ENCODE data around the gene NTNG2. TPM values are rescaled to one million over a fixed set of nuclear protein-coding genes. Genes with fewer than 3 reads are reported as not detected.
A peak's percentile ranks its signal among the peaks of the same experiment; 100 is the strongest.

The NTNG2 gene
- total RNA-seq, 2 donors from 2014 or later = 0.59 to 1.3 TPM

- no peaks in the 10 kb centered on the region for H3K36me3 ChIP-seq
- intact Hi-C loops (cut with DNase I) = no loop called here
- no peak overlapping the region for H3K27ac ChIP-seq
- H3K27me3 ChIP-seq = peaks cover 56% of the 10 kb centered on the region
- H3K4me1 ChIP-seq = peaks cover 3% of the 10 kb centered on the region
- no peaks in the 10 kb centered on the region for H3K9me3 ChIP-seq
- no peak for TF ChIP-seq CTCF (IDR thresholded peaks at IDR 0.05)
- no peak for DNase-seq
- H3K4me3 ChIP-seq = peak overlapping the region; percentile 25
- peak overlapping the region in 1 of 2 donors; percentile 50 for H3K9ac ChIP-seq (ENCODE audit: low read depth in 2 of 2, low read length in 2 of 2)
Observed at GRCh38 chr9:132162764-132163456, 1.1 kb downstream of the NTNG2 start.

GRCh38 chr9:132163457-132163875, 1.6 kb downstream of the NTNG2 start:
- intact Hi-C loops (cut with DNase I) = no loop called here
- DNase-seq = no peak

GRCh38 chr9:132163876-132164603, 2.2 kb downstream of the NTNG2 start:
- no peak overlapping the region for H3K4me3 ChIP-seq
- H3K36me3 ChIP-seq = no peaks in the 10 kb centered on the region
- DNase-seq = no peak
- no peak for TF ChIP-seq CTCF (IDR thresholded peaks at IDR 0.05)
- H3K9ac ChIP-seq (ENCODE audit: low read depth in 2 of 2, low read length in 2 of 2) = no peak overlapping the region
- intact Hi-C loops (cut with DNase I) = no loop called here
- no peak overlapping the region for H3K27ac ChIP-seq
- H3K9me3 ChIP-seq = no peaks in the 10 kb centered on the region
- peaks cover 56% of the 10 kb centered on the region for H3K27me3 ChIP-seq
- peaks cover 3% of the 10 kb centered on the region for H3K4me1 ChIP-seq

More at GRCh38 chr9:132163457-132163875, 1.6 kb downstream of the NTNG2 start:
- H3K4me1 ChIP-seq = peaks cover 3% of the 10 kb centered on the region
- H3K36me3 ChIP-seq = no peaks in the 10 kb centered on the region
- H3K9ac ChIP-seq (ENCODE audit: low read depth in 2 of 2, low read length in 2 of 2) = no peak overlapping the region
- H3K9me3 ChIP-seq = no peaks in the 10 kb centered on the region
- H3K27me3 ChIP-seq = peaks cover 56% of the 10 kb centered on the region
- no peak overlapping the region for H3K27ac ChIP-seq
- H3K4me3 ChIP-seq = peak overlapping the region; percentile 25
- no peak for TF ChIP-seq CTCF (IDR thresholded peaks at IDR 0.05)

- no peaks in the 10 kb centered on the region for H3K36me3 ChIP-seq
- peak; percentile 33 for DNase-seq
- no peak overlapping the region for H3K27ac ChIP-seq
- no peak overlapping the region for H3K4me3 ChIP-seq
- H3K9ac ChIP-seq (ENCODE audit: low read depth in 2 of 2, low read length in 2 of 2) = no peak overlapping the region
- H3K4me1 ChIP-seq = peaks cover 3% of the 10 kb centered on the region
- peaks cover 51% of the 10 kb centered on the region for H3K27me3 ChIP-seq
- no peaks in the 10 kb centered on the region for H3K9me3 ChIP-seq
- intact Hi-C loops (cut with DNase I) = loop anchor here (5.0 kb wide), 1 partner anchor 73 kb away; no protein-coding TSS in a partner anchor
- no peak for TF ChIP-seq CTCF (IDR thresholded peaks at IDR 0.05)
Observed at GRCh38 chr9:132164604-132165362, 2.9 kb downstream of the NTNG2 start.

- no peak for DNase-seq
- Histone ChIP-seq H3K36me3 (no peaks in the 10 kb centered on the region), H3K4me1 (peaks cover 3% of the 10 kb centered on the region), H3K9me3 (no peaks in the 10 kb centered on the region), H3K9ac (ENCODE audit: low read depth in 2 of 2, low read length in 2 of 2) (no peak overlapping the region), H3K4me3 (no peak overlapping the region), H3K27ac (no peak overlapping the region), H3K27me3 (peaks cover 38% of the 10 kb centered on the region)
- intact Hi-C loops (cut with DNase I) = loop anchor here (5.0 kb wide), 1 partner anchor 71 kb away; no protein-coding TSS in a partner anchor
- no peak for TF ChIP-seq CTCF (IDR thresholded peaks at IDR 0.05)
Observed at GRCh38 chr9:132166599-132166998, 4.7 kb downstream of the NTNG2 start.
